ENCODE results near the gene STX8. TPM values are rescaled to one million over a fixed set of nuclear protein-coding genes. Genes with fewer than 3 reads are reported as not detected.

Gene STX8
- total and polyA plus RNA-seq, 9 of the 15 experiments (the other 6 are each of a cell fraction or from before 2014, with no cell fraction given), result 14.6 to 42.5 (median 22.1) TPM

DNA sequence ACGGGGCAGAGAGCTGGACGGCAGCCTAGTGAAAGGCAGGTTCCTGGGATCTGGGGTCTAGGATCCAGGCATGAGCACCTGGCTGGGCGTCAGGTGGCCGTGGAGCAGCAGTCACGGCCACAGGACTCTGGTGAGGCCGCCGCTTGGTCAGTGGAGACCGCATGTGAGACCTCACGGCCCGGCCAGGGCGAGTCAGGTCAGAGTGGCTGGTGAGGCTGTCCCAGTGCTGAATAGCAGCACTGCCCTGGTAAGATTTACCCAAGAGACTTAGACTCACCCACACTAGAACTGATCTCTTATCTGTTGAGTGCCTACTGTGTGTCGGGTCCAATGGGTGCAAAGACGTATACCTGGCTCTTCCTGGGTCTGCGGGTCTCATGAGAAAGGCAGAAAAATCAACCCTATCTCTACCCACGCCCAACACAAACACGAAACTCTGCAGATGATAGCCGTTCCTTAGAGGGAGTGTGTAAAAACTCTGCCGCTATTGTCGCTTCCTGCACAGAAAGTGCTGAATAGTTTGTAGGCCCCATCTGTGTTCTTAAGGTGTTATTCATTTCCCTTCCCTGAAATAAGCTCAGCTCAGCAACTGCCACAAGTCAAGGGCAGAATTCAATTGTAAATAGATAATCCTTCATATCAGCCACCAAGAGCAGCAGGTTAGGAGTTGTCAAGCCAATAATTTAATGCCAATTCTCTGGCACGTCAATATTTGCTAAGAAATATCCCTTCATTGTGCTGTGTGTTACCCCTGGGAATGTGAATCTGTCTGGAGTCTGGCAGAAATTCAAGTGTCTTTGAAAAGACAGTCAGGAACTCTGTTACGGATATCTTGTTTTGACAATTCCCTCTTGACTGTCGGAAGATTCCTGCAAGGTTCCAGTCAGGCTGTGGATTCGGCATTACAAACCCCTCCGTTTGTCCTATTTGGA is 314.3 kb downstream of the STX8 start:
- DNase-seq (ENCODE audit: extremely low read depth in 1 of 4, low spot score in 3 of 4) (no peak), ATAC-seq (no peak), FAIRE-seq (no peak)
- POLR2A ChIA-PET, result interaction anchor here (0.6 kb wide), 1 partner anchor 315 kb away, joined by 3 read pairs; the partner anchor contains the start of gene CFAP52
- Histone ChIP-seq H3K9ac (ENCODE audit: insufficient read depth in 1 of 2, low read depth in 2 of 2, low read length in 2 of 2) (no peak overlapping the region), H3K4me1 (replicated peaks in 1 of 2; ENCODE audit: control insufficient read depth in 2 of 2, insufficient read depth in 2 of 2, low read length in 2 of 2) (no peaks in the 10 kb centered on the region), H3K4me3 (no peak overlapping the region), H3K4me2 (ENCODE audit: insufficient read depth, low read length) (no peak overlapping the region), H3K9me3 (replicated peaks; ENCODE audit: control insufficient read depth, insufficient read depth, low read depth, low read length) (no peaks in the 10 kb centered on the region), H4K20me1 (replicated peaks; ENCODE audit: control insufficient read depth, insufficient read depth, low read length) (0 out of 2 replicates have a peak, but pooled peaks cover 3% of the 10 kb centered on the region), H3K27ac (ENCODE audit: extremely low read depth, low read depth, low read length) (no peak overlapping the region), H3K27me3 (ENCODE audit: control insufficient read depth in 2 of 2, insufficient read depth in 2 of 2, low read length in 2 of 2) (peaks cover 12 to 40% of the 10 kb centered on the region in 2 experiments; a peak in 3 of 5 replicates), H3K9me1 (ENCODE audit: control insufficient read depth, insufficient read depth, low read length) (no peaks in the 10 kb centered on the region), H3K79me2 (ENCODE audit: control insufficient read depth, insufficient read depth, low read length) (no peaks in the 10 kb centered on the region), H3K36me3 (ENCODE audit: control insufficient read depth, insufficient read depth, low read length) (no peaks in the 10 kb centered on the region), H2AFZ (ENCODE audit: low read depth, low read length) (no peak overlapping the region)
- WGBS (ENCODE audit: insufficient coverage, low coverage, missing lambda C conversion rate), result 3% methylated on average over 21 of the region's 24 CpGs
- CTCF ChIA-PET (ENCODE audit: low intra/inter-chr PET ratio), result no interaction called here
- no TSS peak for BruUV-seq (replicated peaks)
- intact Hi-C loops (cut with micrococcal nuclease), result no loop called here
- in situ Hi-C loops (cut with MboI), result no loop called here
- no peak for TF ChIP-seq HDAC6 (IDR thresholded peaks at IDR 0.05; ENCODE audit: low read depth, low read length)
- no peak for TF ChIP-seq NFRKB (IDR thresholded peaks at IDR 0.05; ENCODE audit: low read depth)
- TF ChIP-seq ZNF324 (CRISPR knock-in tag; IDR thresholded peaks at IDR 0.05), result no peak
- no peak for TF ChIP-seq MXI1 (IDR thresholded peaks at IDR 0.05; ENCODE audit: low read depth, low read length)
- no peak for TF ChIP-seq NUFIP1 (IDR thresholded peaks at IDR 0.05; ENCODE audit: partially characterized antibody)
- TF ChIP-seq, protein P1, sequence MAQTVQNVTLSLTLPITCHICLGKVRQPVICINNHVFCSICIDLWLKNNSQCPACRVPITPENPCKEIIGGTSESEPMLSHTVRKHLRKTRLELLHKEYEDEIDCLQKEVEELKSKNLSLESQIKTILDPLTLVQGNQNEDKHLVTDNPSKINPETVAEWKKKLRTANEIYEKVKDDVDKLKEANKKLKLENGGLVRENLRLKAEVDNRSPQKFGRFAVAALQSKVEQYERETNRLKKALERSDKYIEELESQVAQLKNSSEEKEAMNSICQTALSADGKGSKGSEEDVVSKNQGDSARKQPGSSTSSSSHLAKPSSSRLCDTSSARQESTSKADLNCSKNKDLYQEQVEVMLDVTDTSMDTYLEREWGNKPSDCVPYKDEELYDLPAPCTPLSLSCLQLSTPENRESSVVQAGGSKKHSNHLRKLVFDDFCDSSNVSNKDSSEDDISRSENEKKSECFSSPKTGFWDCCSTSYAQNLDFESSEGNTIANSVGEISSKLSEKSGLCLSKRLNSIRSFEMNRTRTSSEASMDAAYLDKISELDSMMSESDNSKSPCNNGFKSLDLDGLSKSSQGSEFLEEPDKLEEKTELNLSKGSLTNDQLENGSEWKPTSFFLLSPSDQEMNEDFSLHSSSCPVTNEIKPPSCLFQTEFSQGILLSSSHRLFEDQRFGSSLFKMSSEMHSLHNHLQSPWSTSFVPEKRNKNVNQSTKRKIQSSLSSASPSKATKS (CRISPR knock-in tag; IDR thresholded peaks at IDR 0.05), result no peak
- TF ChIP-seq CAMTA2 (CRISPR knock-in tag; conservative IDR thresholded peaks at IDR 0.05), result no peak
- TF ChIP-seq HDAC3 (IDR thresholded peaks at IDR 0.05; ENCODE audit: borderline replicate concordance, partially characterized antibody), result no peak
- no peak for TF ChIP-seq MYBL2 (IDR thresholded peaks at IDR 0.05; ENCODE audit: low read depth)
- TF ChIP-seq MYBL2 (CRISPR knock-in tag; IDR thresholded peaks at IDR 0.05; ENCODE audit: borderline replicate concordance), result no peak
- TF ChIP-seq ZNF584 (CRISPR knock-in tag; IDR thresholded peaks at IDR 0.05; ENCODE audit: low read depth), result no peak
- no peak for TF ChIP-seq EGR1 (conservative IDR thresholded peaks at IDR 0.05)
- no peak for TF ChIP-seq FOXJ3 (CRISPR knock-in tag; IDR thresholded peaks at IDR 0.05)
- TF ChIP-seq, protein P2, sequence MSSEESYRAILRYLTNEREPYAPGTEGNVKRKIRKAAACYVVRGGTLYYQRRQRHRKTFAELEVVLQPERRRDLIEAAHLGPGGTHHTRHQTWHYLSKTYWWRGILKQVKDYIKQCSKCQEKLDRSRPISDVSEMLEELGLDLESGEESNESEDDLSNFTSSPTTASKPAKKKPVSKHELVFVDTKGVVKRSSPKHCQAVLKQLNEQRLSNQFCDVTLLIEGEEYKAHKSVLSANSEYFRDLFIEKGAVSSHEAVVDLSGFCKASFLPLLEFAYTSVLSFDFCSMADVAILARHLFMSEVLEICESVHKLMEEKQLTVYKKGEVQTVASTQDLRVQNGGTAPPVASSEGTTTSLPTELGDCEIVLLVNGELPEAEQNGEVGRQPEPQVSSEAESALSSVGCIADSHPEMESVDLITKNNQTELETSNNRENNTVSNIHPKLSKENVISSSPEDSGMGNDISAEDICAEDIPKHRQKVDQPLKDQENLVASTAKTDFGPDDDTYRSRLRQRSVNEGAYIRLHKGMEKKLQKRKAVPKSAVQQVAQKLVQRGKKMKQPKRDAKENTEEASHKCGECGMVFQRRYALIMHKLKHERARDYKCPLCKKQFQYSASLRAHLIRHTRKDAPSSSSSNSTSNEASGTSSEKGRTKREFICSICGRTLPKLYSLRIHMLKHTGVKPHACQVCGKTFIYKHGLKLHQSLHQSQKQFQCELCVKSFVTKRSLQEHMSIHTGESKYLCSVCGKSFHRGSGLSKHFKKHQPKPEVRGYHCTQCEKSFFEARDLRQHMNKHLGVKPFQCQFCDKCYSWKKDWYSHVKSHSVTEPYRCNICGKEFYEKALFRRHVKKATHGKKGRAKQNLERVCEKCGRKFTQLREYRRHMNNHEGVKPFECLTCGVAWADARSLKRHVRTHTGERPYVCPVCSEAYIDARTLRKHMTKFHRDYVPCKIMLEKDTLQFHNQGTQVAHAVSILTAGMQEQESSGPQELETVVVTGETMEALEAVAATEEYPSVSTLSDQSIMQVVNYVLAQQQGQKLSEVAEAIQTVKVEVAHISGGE (CRISPR knock-in tag; IDR thresholded peaks at IDR 0.05), result no peak
- TF ChIP-seq PCBP1 (IDR thresholded peaks at IDR 0.05; ENCODE audit: low read depth, low read length, poor library complexity, severe bottlenecking), result no peak
- no peak for TF ChIP-seq GATA2 (CRISPR knock-in tag; IDR thresholded peaks at IDR 0.05)
- TF ChIP-seq NFE2 (IDR thresholded peaks at IDR 0.05; ENCODE audit: low read depth), result no peak
